ENCODE measurements around the gene TXNL1. TPM values are rescaled to one million over a fixed set of nuclear protein-coding genes. Genes with fewer than 3 reads are reported as not detected.

The TXNL1 gene
- total RNA-seq, 1 experiment from 2014 or later: 75.8 TPM

DNA sequence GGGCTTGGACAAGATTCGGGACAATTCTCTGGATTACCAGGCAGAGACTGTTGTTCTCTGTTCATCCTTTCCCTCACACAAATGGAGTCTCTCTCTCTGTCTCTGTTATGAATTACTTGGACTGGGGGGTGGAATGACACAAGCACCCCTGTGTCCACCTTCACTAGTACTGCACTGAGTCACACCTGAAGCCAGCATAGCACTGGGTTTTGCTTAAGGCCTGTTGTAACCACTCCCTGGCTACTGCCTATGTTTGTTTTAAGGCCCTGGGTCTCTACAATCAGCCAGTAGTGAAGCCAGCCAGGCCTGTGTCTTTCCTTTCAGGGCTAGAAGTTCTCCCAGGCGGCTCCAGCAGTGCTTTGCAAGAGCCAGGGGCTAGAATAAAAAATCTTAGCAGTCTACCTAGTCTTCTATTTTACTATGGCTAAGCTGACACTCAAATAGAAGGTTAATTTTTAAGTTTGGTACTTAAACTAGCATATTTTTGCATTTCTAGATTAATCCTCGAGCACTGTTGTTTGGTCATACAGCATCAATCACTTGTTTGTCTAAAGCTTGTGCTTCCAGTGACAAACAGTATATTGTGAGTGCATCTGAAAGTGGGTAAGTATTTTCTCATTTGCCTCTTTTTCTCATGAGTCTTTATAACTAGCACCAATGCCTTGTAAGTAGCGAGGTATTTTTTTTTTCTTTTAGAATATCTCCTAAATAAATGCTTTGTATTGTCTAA, 40.6 kb upstream of the TXNL1 start:
- Histone ChIP-seq H3K4me1 (ENCODE audit: insufficient read depth, low read length) (no peaks in the 10 kb centered on the region), H3K9ac (ENCODE audit: low read length) (no peak overlapping the region), H2AFZ (ENCODE audit: low read length) (no peak overlapping the region), H3K4me2 (ENCODE audit: low read length) (no peak overlapping the region), H3K27me3 (ENCODE audit: low read length) (no peaks in the 10 kb centered on the region), H4K20me1 (ENCODE audit: low read length) (no peaks in the 10 kb centered on the region), H3K4me3 (ENCODE audit: low read length) (no peak overlapping the region), H3K9me3 (ENCODE audit: low read length) (no peaks in the 10 kb centered on the region), H3F3A (ENCODE audit: low read length, unreplicated experiment) (no peaks in the 10 kb centered on the region), H3K27ac (ENCODE audit: low read length) (no peak overlapping the region), H3K36me3 (ENCODE audit: low read depth, low read length) (no peaks in the 10 kb centered on the region), H3K79me2 (ENCODE audit: low read length) (no peaks in the 10 kb centered on the region), H3K9me2 (replicated peaks; ENCODE audit: low read length) (no peaks in the 10 kb centered on the region)
- ATAC-seq: no peak
- TF ChIP-seq, protein P1, sequence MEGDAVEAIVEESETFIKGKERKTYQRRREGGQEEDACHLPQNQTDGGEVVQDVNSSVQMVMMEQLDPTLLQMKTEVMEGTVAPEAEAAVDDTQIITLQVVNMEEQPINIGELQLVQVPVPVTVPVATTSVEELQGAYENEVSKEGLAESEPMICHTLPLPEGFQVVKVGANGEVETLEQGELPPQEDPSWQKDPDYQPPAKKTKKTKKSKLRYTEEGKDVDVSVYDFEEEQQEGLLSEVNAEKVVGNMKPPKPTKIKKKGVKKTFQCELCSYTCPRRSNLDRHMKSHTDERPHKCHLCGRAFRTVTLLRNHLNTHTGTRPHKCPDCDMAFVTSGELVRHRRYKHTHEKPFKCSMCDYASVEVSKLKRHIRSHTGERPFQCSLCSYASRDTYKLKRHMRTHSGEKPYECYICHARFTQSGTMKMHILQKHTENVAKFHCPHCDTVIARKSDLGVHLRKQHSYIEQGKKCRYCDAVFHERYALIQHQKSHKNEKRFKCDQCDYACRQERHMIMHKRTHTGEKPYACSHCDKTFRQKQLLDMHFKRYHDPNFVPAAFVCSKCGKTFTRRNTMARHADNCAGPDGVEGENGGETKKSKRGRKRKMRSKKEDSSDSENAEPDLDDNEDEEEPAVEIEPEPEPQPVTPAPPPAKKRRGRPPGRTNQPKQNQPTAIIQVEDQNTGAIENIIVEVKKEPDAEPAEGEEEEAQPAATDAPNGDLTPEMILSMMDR (conservative IDR thresholded peaks at IDR 0.05; ENCODE audit: low read depth, low read length): no peak
- no peak for TF ChIP-seq EZH2 (IDR thresholded peaks at IDR 0.05; ENCODE audit: low read length, unreplicated experiment)
- TF ChIP-seq EZH2phosphoT487 (IDR thresholded peaks at IDR 0.05; ENCODE audit: borderline replicate concordance, low read length): no peak
- ChIA-PET POLR2A (ENCODE audit: unreplicated experiment) (no interaction called here), CTCF (no interaction called here)
- peak; percentile 10 for DNase-seq
- BruUV-seq (replicated peaks): no TSS peak
- intact Hi-C loops (cut with micrococcal nuclease): no loop called here

DNA sequence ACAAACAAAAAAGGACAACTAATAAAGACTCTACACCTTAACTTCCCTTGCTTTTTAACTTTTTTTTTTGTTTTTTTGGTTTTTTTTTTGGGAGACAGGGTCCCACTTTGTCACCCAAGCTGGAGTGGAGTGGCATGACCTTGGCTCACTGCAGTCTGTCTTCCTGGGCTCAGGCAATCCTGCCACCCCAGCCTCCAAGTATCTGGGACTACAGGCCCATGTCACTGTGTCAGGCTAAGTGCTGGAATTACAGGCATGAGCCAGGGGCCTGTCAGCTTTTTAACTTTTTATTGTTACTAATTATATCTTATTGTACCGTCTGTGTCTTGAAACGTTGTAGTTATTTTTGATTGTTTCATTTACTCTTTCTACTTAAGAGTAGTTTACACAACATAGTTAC, 38.2 kb upstream of the TXNL1 start:
- H3K9me3 ChIP-seq (ENCODE audit: low read length): no peaks in the 10 kb centered on the region
- TF ChIP-seq EZH2 (IDR thresholded peaks at IDR 0.05; ENCODE audit: low read length, unreplicated experiment) (no peak), EZH2phosphoT487 (IDR thresholded peaks at IDR 0.05; ENCODE audit: borderline replicate concordance, low read length) (no peak)
- TF ChIP-seq, protein P1 (conservative IDR thresholded peaks at IDR 0.05; ENCODE audit: low read depth, low read length): no peak
- no peaks in the 10 kb centered on the region for H3K4me1 ChIP-seq (ENCODE audit: insufficient read depth, low read length)
- ChIA-PET POLR2A (ENCODE audit: unreplicated experiment) (no interaction called here), CTCF (no interaction called here)
- H3K36me3 ChIP-seq (ENCODE audit: low read depth, low read length): no peaks in the 10 kb centered on the region
- H3K27me3 ChIP-seq (ENCODE audit: low read length): no peaks in the 10 kb centered on the region
- DNase-seq: no peak
- intact Hi-C loops (cut with micrococcal nuclease): no loop called here
- H3K9me2 ChIP-seq (replicated peaks; ENCODE audit: low read length): no peaks in the 10 kb centered on the region
- H4K20me1 ChIP-seq (ENCODE audit: low read length): no peaks in the 10 kb centered on the region
- no peak overlapping the region for H3K4me3 ChIP-seq (ENCODE audit: low read length)
- no peaks in the 10 kb centered on the region for H3F3A ChIP-seq (ENCODE audit: low read length, unreplicated experiment)
- no peaks in the 10 kb centered on the region for H3K79me2 ChIP-seq (ENCODE audit: low read length)
- no peak overlapping the region for H3K27ac ChIP-seq (ENCODE audit: low read length)
- no peak overlapping the region for H2AFZ ChIP-seq (ENCODE audit: low read length)
- BruUV-seq (replicated peaks): no TSS peak
- H3K9ac ChIP-seq (ENCODE audit: low read length): no peak overlapping the region
- ATAC-seq: no peak
- H3K4me2 ChIP-seq (ENCODE audit: low read length): no peak overlapping the region

DNA sequence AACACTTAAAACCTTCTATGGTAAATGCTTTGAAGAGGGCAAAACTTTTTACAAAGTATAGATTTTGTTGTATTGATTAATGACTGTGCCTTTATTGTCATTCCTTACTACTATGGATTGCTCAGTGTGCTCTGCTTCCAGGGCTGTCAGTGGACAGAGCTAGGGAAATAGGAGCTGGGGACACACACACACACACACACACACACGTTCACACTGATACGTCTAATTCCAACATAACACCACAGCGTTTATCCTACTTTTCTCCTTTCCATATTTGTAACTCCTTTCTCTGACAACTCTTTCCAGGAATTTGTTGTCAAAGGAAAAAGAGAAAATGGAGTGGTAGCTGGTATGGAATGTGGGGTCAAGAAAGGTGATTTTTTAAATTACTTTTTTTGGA, 34.6 kb upstream of the TXNL1 start:
- BruUV-seq (replicated peaks): no TSS peak
- no peaks in the 10 kb centered on the region for H3K9me3 ChIP-seq (ENCODE audit: low read length)
- H3K79me2 ChIP-seq (ENCODE audit: low read length): no peaks in the 10 kb centered on the region
- H4K20me1 ChIP-seq (ENCODE audit: low read length): no peaks in the 10 kb centered on the region
- TF ChIP-seq, protein P1 (conservative IDR thresholded peaks at IDR 0.05; ENCODE audit: low read depth, low read length): no peak
- no peak for TF ChIP-seq EZH2phosphoT487 (IDR thresholded peaks at IDR 0.05; ENCODE audit: borderline replicate concordance, low read length)
- no peak for TF ChIP-seq EZH2 (IDR thresholded peaks at IDR 0.05; ENCODE audit: low read length, unreplicated experiment)
- no peak overlapping the region for H3K4me3 ChIP-seq (ENCODE audit: low read length)
- H3K27ac ChIP-seq (ENCODE audit: low read length): no peak overlapping the region
- no peaks in the 10 kb centered on the region for H3K9me2 ChIP-seq (replicated peaks; ENCODE audit: low read length)
- H3F3A ChIP-seq (ENCODE audit: low read length, unreplicated experiment): no peaks in the 10 kb centered on the region
- no peak overlapping the region for H3K9ac ChIP-seq (ENCODE audit: low read length)
- H3K4me2 ChIP-seq (ENCODE audit: low read length): no peak overlapping the region
- ATAC-seq: no peak
- intact Hi-C loops (cut with micrococcal nuclease): no loop called here
- ChIA-PET POLR2A (ENCODE audit: unreplicated experiment) (no interaction called here), CTCF (no interaction called here)
- H3K27me3 ChIP-seq (ENCODE audit: low read length): no peaks in the 10 kb centered on the region
- no peaks in the 10 kb centered on the region for H3K36me3 ChIP-seq (ENCODE audit: low read depth, low read length)
- no peaks in the 10 kb centered on the region for H3K4me1 ChIP-seq (ENCODE audit: insufficient read depth, low read length)
- no peak overlapping the region for H2AFZ ChIP-seq (ENCODE audit: low read length)
- no peak for DNase-seq
